PC-3 (cell line): ENCODE measurements around the gene SEMA5A. TPM values are rescaled to one million over a fixed set of nuclear protein-coding genes. Genes with fewer than 3 reads are reported as not detected.
A peak's percentile ranks its signal among the peaks of the same experiment; 100 is the strongest.

Source experiments
- ATAC-seq: fragments of 200-7000 bp; cut with Tn5 transposase; 2 replicates; pipeline ENCODE4 v1.9.1; 2020; ENCODE audit warnings: mild to moderate bottlenecking, moderate library complexity
- BruUV-seq: library from RNA; stranded (reverse); fragments of 400-500 nt; replicated peaks from 2 replicates; lab custom pipeline; 2021; lab: Mats Ljungman, UMichigan
- CTCF ChIA-PET: fragments of 300-600 bp; sonication (Branson Sonifier 250); formaldehyde crosslinking; loops from one replicate; lab custom pipeline; 2022; ENCODE audit warnings: antibody characterized with exemption; lab: Charles Lee
- POLR2A ChIA-PET: fragments of 300-600 bp; sonication (Branson Sonifier 250); formaldehyde crosslinking; loops from one replicate; lab custom pipeline; 2022; ENCODE audit warnings: antibody characterized with exemption; ENCODE audit not compliant: unreplicated experiment; lab: Charles Lee
- DNase-seq: peaks from one replicate; pipeline ENCODE4 v3.0.0-alpha.2; 2015
- H2AFZ ChIP-seq: fragments of 300-600 bp; sonication (generic); 2 replicates; pipeline ENCODE4 v1.6.0; 2016; ENCODE audit warnings: antibody characterized with exemption, low read length
- H3F3A ChIP-seq: fragments of 300-600 bp; sonication (generic); one replicate; pipeline ENCODE4 v1.6.0; 2017; ENCODE audit warnings: antibody characterized with exemption, low read length, control low read depth, mild to moderate bottlenecking; ENCODE audit not compliant: unreplicated experiment
- H3K27ac ChIP-seq: fragments of 300-600 bp; sonication (generic); 2 replicates; pipeline ENCODE4 v1.5.1; 2016; ENCODE audit warnings: mild to moderate bottlenecking, low read length
- H3K27me3 ChIP-seq: fragments of 300-600 bp; sonication (generic); 2 replicates; pipeline ENCODE4 v1.6.1; 2016; ENCODE audit warnings: low read length, mixed read lengths
- H3K36me3 ChIP-seq: fragments of 300-600 bp; sonication (generic); 2 replicates; pipeline ENCODE4 v1.6.1; 2016; ENCODE audit warnings: low read depth, mixed run types, low read length, mixed read lengths
- H3K4me1 ChIP-seq: fragments of 300-600 bp; sonication (generic); 2 replicates; pipeline ENCODE4 v1.5.1; 2016; ENCODE audit warnings: low read length; ENCODE audit not compliant: insufficient read depth
- H3K4me2 ChIP-seq: fragments of 300-600 bp; sonication (generic); 2 replicates; pipeline ENCODE4 v1.6.0; 2016; ENCODE audit warnings: low read length
- H3K4me3 ChIP-seq: fragments of 300-600 bp; sonication (generic); 2 replicates; pipeline ENCODE4 v1.5.1; 2016; ENCODE audit warnings: mild to moderate bottlenecking, low read length, mixed read lengths
- H3K79me2 ChIP-seq: fragments of 300-600 bp; sonication (generic); 2 replicates; pipeline ENCODE4 v1.6.1; 2017; ENCODE audit warnings: low read length, mixed read lengths
- H3K9ac ChIP-seq: fragments of 300-600 bp; sonication (generic); 2 replicates; pipeline ENCODE4 v1.6.0; 2016; ENCODE audit warnings: mild to moderate bottlenecking, low read length
- H3K9me2 ChIP-seq: fragments of 300-600 bp; sonication (generic); replicated peaks from 2 replicates; pipeline ENCODE4 v1.6.1; 2016; ENCODE audit warnings: mixed run types, low read length, mixed read lengths
- H3K9me3 ChIP-seq: fragments of 300-600 bp; sonication (generic); 2 replicates; pipeline ENCODE4 v1.6.1; 2016; ENCODE audit warnings: low read length, mixed read lengths
- H4K20me1 ChIP-seq: fragments of 300-600 bp; sonication (generic); 2 replicates; pipeline ENCODE4 v1.6.1; 2016; ENCODE audit warnings: low read length, mixed read lengths
- EZH2 ChIP-seq: fragments of 300-600 bp; sonication (generic); IDR thresholded peaks from one replicate; pipeline ENCODE4 v1.6.1; 2017; ENCODE audit warnings: antibody characterized with exemption, mild to moderate bottlenecking, low read length; ENCODE audit not compliant: unreplicated experiment
- EZH2phosphoT487 ChIP-seq: fragments of 300-600 bp; sonication (generic); IDR thresholded peaks from 2 replicates; pipeline ENCODE4 v1.6.1; 2018; ENCODE audit warnings: mild to moderate bottlenecking, antibody characterized with exemption, low read length, borderline replicate concordance
- intact Hi-C: fragments of 100-400 bp; cut with micrococcal nuclease; formaldehyde crosslinking; loops from 2 replicates; pipeline ENCODE4 v1.9.0; 2023
- total RNA-seq: library from RNA; depleted of rRNA; stranded (reverse); fragments of >200 nt; gene quantifications from 2 replicates; pipeline ENCODE4 v1.2.3, GENCODE V29; 2014
- TF ChIP-seq, protein P1 (sequence below): fragments of 300-600 bp; sonication (generic); conservative IDR thresholded peaks from 2 replicates; pipeline ENCODE4 v1.5.1; 2017; ENCODE audit warnings: antibody characterized with exemption, low read depth, mild to moderate bottlenecking, low read length

SEMA5A gene
- total RNA-seq, 1 experiment from 2014 or later = 4.4 TPM

- ChIA-PET CTCF (no interaction called here), POLR2A (no interaction called here)
- Histone ChIP-seq H3K4me2 (no peak overlapping the region), H3F3A (no peaks in the 10 kb centered on the region), H3K4me1 (no peaks in the 10 kb centered on the region), H3K9ac (no peak overlapping the region), H3K9me2 (no peaks in the 10 kb centered on the region), H3K27me3 (no peaks in the 10 kb centered on the region), H3K79me2 (no peaks in the 10 kb centered on the region), H3K9me3 (no peaks in the 10 kb centered on the region), H3K27ac (no peak overlapping the region), H2AFZ (no peak overlapping the region), H3K36me3 (no peaks in the 10 kb centered on the region), H3K4me3 (no peak overlapping the region), H4K20me1 (no peaks in the 10 kb centered on the region)
- intact Hi-C loops = no loop called here
- TF ChIP-seq EZH2 (no peak), EZH2phosphoT487 (no peak)
- TF ChIP-seq, protein P1, sequence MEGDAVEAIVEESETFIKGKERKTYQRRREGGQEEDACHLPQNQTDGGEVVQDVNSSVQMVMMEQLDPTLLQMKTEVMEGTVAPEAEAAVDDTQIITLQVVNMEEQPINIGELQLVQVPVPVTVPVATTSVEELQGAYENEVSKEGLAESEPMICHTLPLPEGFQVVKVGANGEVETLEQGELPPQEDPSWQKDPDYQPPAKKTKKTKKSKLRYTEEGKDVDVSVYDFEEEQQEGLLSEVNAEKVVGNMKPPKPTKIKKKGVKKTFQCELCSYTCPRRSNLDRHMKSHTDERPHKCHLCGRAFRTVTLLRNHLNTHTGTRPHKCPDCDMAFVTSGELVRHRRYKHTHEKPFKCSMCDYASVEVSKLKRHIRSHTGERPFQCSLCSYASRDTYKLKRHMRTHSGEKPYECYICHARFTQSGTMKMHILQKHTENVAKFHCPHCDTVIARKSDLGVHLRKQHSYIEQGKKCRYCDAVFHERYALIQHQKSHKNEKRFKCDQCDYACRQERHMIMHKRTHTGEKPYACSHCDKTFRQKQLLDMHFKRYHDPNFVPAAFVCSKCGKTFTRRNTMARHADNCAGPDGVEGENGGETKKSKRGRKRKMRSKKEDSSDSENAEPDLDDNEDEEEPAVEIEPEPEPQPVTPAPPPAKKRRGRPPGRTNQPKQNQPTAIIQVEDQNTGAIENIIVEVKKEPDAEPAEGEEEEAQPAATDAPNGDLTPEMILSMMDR = no peak
- ATAC-seq = no peak
- no TSS peak for BruUV-seq
- DNase-seq = no peak
Measured at GRCh38 chr5:9307150-9307549, 238.7 kb downstream of the SEMA5A start.

DNA sequence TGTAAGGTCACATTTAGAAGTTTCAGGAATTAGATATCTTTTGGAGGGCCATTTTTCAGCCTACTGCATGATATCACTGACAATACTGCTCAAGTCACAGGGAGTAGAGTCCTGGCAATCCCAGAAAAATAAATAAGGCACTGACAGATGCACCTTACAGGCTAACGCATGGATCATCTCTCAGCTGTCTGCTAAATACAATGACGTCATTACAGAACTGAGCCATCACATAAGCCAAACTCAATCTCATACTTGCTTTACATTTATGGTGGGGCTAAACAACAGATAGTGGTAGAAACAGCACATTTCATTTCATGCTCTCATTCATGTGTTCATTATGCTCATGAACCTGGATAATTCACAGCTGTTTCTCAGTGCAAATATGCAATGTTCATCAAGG, 243.7 kb downstream of the SEMA5A start:
- Histone ChIP-seq H2AFZ (no peak overlapping the region), H4K20me1 (no peaks in the 10 kb centered on the region), H3K4me1 (no peaks in the 10 kb centered on the region), H3F3A (no peaks in the 10 kb centered on the region), H3K9me3 (no peaks in the 10 kb centered on the region), H3K36me3 (no peaks in the 10 kb centered on the region), H3K9me2 (no peaks in the 10 kb centered on the region), H3K4me3 (no peak overlapping the region), H3K27ac (no peak overlapping the region), H3K79me2 (no peaks in the 10 kb centered on the region), H3K9ac (no peak overlapping the region), H3K27me3 (no peaks in the 10 kb centered on the region), H3K4me2 (no peak overlapping the region)
- ChIA-PET POLR2A (no interaction called here), CTCF (no interaction called here)
- intact Hi-C loops = no loop called here
- BruUV-seq = no TSS peak
- DNase-seq (peak; percentile 35), ATAC-seq (no peak)
- TF ChIP-seq EZH2 (no peak), EZH2phosphoT487 (no peak)
- TF ChIP-seq, protein P1 = no peak

DNA sequence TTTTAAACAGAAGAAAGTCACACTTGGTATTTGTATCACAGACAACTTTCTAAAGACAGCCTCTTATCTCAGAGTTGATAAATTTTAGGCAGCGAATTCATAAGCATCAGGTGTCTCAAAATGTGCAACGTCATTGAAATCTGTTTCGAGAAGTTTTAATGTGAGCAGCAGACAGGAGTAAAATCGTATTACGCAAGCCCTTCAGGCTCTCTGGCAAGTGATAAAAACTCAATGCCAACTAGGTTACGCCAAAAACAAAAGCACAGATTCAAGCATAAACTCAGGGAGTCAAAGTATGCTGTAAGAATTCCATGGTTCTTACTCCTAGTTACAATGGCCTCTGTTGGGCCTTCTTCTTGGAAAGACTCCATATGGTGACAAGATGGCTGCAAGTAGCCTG, 244.7 kb downstream of the SEMA5A start:
- no TSS peak for BruUV-seq
- ChIA-PET CTCF (no interaction called here), POLR2A (no interaction called here)
- no peaks in the 10 kb centered on the region for H3K36me3 ChIP-seq
- ATAC-seq (no peak), DNase-seq (no peak)
- no peak overlapping the region for H3K9ac ChIP-seq
- H3K4me1 ChIP-seq = no peaks in the 10 kb centered on the region
- no peaks in the 10 kb centered on the region for H3K27me3 ChIP-seq
- no peak for TF ChIP-seq EZH2phosphoT487
- TF ChIP-seq, protein P1 = no peak
- no peak for TF ChIP-seq EZH2
- H3K79me2 ChIP-seq = no peaks in the 10 kb centered on the region
- no peaks in the 10 kb centered on the region for H3K9me2 ChIP-seq
- no peak overlapping the region for H3K4me3 ChIP-seq
- intact Hi-C loops = no loop called here
- H3F3A ChIP-seq = no peaks in the 10 kb centered on the region
- no peak overlapping the region for H2AFZ ChIP-seq
- H3K27ac ChIP-seq = no peak overlapping the region
- no peak overlapping the region for H3K4me2 ChIP-seq
- H4K20me1 ChIP-seq = no peaks in the 10 kb centered on the region
- no peaks in the 10 kb centered on the region for H3K9me3 ChIP-seq
